IPS DF 4.7 (cell line): Measurements from ENCODE around the gene HELZ.
"Not testable (repeated sequence)": the region's sequence is repeated elsewhere in the genome, so short reads cannot be mapped to it uniquely, and the experiment has no call there.

Source experiments
- DNase-seq: peaks from one replicate; pipeline ENCODE4 v3.0.0-alpha.2; 2013; ENCODE audit warnings: low spot score; ENCODE audit errors: extremely low read depth

HELZ gene

GRCh38 chr17:67245073-67245693, at the start of gene HELZ:
HELZ (minus strand) TSS chr17:67245196; CDS start chr17:67218804, 26,392 bp downstream.
- DNase-seq = no peak

GRCh38 chr17:67293251-67294203, 48.5 kb upstream of the HELZ start:
- DNase-seq = no peak

DNA sequence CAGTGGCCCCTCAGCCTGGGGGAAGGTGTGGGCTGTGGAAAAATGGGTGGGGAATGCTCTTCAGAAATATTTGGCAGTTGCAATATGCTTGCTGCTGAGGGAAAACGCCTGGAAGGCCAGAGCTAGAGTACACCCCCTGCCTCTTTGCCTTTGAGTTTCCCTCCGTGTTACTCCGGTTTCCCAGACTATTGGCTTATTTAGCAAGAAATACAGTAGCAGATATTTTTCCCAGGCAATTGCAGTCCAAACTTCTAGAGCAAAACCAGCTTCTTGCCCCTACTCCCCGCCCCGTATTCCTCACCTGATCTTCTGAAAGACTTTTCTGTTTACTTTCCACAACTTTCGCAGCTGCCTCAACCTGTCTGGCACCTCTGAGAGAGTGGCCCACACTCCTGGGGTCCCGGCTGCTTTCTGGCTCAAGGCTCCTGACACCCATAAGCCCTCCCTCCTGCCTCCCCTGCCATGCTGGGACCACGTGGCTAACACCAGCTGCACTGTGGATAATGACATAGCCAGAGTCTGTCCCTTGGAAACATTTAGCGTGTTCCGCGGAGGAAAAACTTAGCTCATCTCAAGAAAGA, 45.8 kb upstream of the HELZ start:
- DNase-seq = no peak

- no peak for DNase-seq
Observed at GRCh38 chr17:67290244-67290643, 45.2 kb upstream of the HELZ start.

DNA sequence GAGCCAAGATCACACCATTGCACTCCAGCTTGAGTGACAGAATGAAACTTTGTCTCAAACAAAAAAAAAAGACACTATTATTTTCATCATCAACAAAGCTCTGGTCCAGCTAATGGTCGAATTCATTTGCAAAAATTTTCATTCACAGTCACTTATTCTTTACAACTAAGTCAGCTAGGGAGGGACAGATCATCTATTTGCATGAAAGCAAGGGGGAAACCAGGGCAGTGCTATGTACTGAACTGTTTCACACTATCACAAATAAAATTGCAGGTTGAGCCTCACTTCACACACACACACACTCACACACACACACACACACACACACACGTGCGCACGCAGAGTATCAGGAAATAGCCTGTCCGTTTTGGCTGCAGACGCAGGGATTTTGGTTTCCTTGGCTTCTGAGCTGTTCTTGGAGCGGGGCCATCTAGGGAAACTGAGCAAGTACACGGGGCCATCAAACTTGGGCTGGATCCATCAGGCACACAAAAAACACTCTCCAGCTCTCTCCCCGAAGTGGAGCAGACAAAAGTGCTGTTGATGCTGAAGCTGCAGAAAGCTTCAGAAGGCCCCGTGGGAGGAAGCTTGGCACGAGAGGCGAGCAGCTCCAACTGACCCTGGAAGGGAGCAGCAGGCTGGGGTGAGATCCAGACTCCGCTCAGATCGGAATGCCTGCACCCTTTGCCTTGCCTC, 44.3 kb upstream of the HELZ start:
- DNase-seq = no peak

- not testable (repeated sequence) for DNase-seq
Observed at GRCh38 chr17:67286826-67287225, 41.8 kb upstream of the HELZ start.

- no peak for DNase-seq
Observed at GRCh38 chr17:67285360-67285759, 40.4 kb upstream of the HELZ start.

DNA sequence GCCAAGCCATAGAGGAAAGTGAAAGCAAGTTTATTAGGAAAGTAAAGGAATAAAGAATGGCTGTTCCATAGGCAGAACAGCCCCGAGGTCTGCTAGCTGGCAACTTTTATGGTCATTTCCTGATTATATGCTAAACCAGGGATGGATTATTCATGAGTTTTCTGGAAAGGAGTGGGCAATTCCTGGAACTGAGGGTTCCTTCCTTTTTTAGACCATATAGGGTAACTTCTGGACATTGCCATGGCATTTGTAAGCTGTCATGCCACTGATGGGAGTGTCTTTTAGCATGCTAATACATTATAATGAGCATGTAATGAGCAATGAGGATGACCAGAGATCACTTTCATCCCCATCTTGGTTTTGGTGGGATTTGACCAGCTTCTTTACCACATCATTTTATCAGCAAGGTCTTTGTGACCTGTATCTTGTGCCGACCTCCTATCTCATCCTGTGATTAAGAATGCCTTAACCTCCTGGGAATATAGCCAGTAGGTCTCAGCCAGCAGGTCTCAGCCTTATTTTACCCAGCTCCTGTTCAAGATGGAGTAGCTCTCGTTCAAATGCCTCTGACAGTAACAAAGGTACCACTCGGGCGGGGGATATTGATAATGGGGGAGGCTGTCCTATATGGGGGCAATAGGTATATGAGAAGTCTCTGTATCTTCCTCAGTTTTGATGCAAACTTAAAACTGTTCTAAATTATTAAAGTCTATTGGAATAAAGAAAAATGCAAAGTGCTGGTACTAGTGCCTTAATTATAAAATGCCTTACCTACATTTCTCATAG, 38.9 kb upstream of the HELZ start:
- no peak for DNase-seq

- no peak for DNase-seq
Observed at GRCh38 chr17:67281743-67282142, 36.7 kb upstream of the HELZ start.

- no peak for DNase-seq
Observed at GRCh38 chr17:67281053-67281452, 36.1 kb upstream of the HELZ start.

GRCh38 chr17:67280279-67280678, 35.3 kb upstream of the HELZ start:
- DNase-seq = no peak

DNA sequence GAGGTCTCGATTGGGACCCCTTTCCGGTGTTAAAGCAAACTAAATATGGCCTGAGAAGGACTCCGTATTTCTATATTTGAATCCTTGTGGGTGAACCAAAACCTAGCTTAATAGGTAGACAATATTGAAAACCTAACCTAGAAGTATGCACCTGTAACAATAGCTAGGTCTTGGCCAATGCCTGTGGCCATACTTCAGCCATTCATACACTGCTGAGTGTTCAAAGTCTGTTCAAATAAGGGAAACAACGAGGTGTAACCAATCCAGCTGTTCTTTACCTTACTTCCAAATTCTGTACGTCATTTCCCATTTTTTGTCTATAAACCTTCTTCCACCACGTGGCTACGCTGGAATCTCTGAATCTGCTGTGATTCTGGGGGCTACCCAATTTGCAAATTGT, 34.1 kb upstream of the HELZ start:
- no peak for DNase-seq

DNA sequence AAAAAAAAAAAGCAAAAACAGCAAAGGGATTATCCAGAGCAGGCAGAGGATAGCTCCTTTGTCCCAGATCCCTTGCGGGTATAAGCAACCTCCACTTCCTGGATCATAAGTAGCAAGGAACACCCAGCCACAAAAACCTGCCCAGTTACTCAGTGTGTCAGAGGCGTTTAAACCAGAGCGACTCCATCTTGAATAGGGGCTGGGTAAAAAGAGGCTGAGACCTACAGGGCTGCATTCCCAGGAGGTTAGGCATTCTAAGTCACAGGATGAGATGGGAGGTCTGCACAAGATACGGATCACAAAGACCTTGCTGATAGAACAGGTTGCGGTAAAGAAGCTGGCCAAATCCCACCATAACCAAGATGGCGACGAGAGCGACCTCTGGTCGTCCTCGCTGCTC, 33.4 kb upstream of the HELZ start:
- DNase-seq = no peak

- DNase-seq = no peak
Observed at GRCh38 chr17:67276075-67276474, 31.1 kb upstream of the HELZ start.

DNA sequence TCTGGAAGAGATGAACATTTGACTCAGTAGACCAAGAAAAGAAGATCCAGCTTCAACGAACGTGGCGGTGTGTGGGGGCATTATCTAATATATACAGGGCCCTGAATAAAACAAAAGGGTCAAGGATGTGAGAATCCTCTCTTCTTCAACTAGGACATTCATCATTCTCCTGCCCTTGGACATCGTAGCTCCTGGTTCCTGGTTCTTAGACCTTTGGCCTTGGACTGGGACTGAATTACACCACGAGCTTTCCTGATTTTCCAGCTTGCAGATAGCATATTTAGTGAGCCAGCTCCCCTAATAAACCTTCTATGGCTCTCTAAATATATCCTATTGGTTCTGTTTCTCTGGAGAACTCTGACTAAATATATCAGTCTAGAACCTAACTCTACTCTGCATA, 29.5 kb upstream of the HELZ start:
- DNase-seq = no peak

GRCh38 chr17:67273900-67274299, 28.9 kb upstream of the HELZ start:
- no peak for DNase-seq

GRCh38 chr17:67272312-67273047, 27.5 kb upstream of the HELZ start:
- DNase-seq = no peak

- not testable (repeated sequence) for DNase-seq
Observed at GRCh38 chr17:67271187-67271586, 26.2 kb upstream of the HELZ start.

DNA sequence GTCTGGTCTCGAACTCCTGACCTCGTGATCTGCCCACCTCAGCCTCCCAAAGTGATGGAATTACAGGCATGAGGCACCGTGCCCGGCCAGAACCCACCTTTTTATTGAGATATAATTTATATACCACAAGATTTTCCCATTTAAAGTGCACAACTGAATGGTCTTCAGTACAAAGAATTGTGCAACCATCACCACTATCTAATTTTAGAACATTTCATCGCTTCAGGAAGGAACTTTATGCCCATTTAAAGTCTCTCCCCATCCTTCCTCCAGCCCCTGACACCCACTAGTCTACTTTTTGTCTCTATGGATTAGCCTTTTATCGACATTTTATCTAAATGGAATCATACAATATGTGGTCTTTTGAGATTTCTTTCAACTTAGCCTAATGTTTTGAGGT, 25.4 kb upstream of the HELZ start:
- no peak for DNase-seq

DNA sequence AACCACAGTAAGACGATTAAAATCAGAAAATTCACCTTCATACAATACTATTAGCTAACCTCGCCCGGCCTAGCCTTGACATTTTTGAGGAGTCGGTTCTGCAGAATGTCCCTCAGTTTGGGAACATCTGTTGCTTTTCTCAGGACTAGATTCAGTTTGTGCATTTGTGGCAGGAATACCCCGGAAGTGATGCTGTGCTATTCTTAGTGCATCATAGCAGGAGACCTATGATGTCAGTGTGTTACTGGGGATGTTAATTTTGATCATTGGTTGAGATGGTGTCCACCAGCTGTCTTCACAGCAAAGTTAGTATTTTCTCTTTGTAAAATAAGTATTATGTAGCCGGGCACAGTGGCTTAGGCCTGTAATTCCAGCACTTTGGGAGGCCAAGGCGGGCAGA, 21.5 kb upstream of the HELZ start:
- no peak for DNase-seq
